Measurements from ENCODE around the gene KLRC1. TPM values are rescaled to one million over a fixed set of nuclear protein-coding genes. Genes with fewer than 3 reads are reported as not detected.
"Not testable (repeated sequence)": the region's sequence is repeated elsewhere in the genome, so short reads cannot be mapped to it uniquely, and the experiment has no call there.

The KLRC1 gene
- 1 to 10 TPM in 2 of 3 donors, under 1 TPM in 1; 0.86 to 5.0 (median 1.5) TPM for total RNA-seq

GRCh38 chr12:10453156-10453555 is at the start of gene KLRC1:
KLRC1 (minus strand) TSS chr12:10453377; CDS start chr12:10451156, 2,221 bp downstream.
- no peaks in the 10 kb centered on the region for H3K36me3 Mint-ChIP-seq (ENCODE audit: insufficient read depth)
- no peaks in the 10 kb centered on the region for H3K4me1 Mint-ChIP-seq (ENCODE audit: low read depth)
- peak within 1 kb of the TSS; percentile 40 for H3K4me3 Mint-ChIP-seq
- ATAC-seq (peak in 1 of 2 donors; percentile 10), DNase-seq (no peak)
- H3K27me3 Mint-ChIP-seq (ENCODE audit: low read depth): no peaks in the 10 kb centered on the region
- peaks cover 22% of the 10 kb centered on the region for H3K9me3 Mint-ChIP-seq

- Mint-ChIP-seq H3K27me3 (ENCODE audit: low read depth) (peaks cover 14% of the 10 kb centered on the region), H3K36me3 (ENCODE audit: insufficient read depth) (no peaks in the 10 kb centered on the region)
- DNase-seq: no peak
These were observed 47.9 kb upstream of the KLRC1 start for GRCh38 chr12:10501030-10501429.

GRCh38 chr12:10498042-10498441 is 44.9 kb upstream of the KLRC1 start:
- Mint-ChIP-seq H3K4me3 (no peak overlapping the region), H3K27me3 (ENCODE audit: low read depth) (peaks cover 25% of the 10 kb centered on the region), H3K9me3 (no peaks in the 10 kb centered on the region), H3K36me3 (ENCODE audit: insufficient read depth) (no peaks in the 10 kb centered on the region), H3K4me1 (ENCODE audit: low read depth) (peaks cover 14% of the 10 kb centered on the region)
- no peak for DNase-seq
- ATAC-seq: peak; percentile 6 to 12

More at GRCh38 chr12:10501030-10501429, 47.9 kb upstream of the KLRC1 start:
- Mint-ChIP-seq H3K9me3 (no peaks in the 10 kb centered on the region), H3K4me1 (ENCODE audit: low read depth) (peaks cover 14% of the 10 kb centered on the region), H3K4me3 (no peak overlapping the region)
- ATAC-seq: no peak

- Mint-ChIP-seq H3K4me3 (no peak overlapping the region), H3K36me3 (ENCODE audit: insufficient read depth) (no peaks in the 10 kb centered on the region), H3K4me1 (ENCODE audit: low read depth) (peaks cover 14% of the 10 kb centered on the region), H3K27me3 (ENCODE audit: low read depth) (peaks cover 24% of the 10 kb centered on the region), H3K9me3 (no peaks in the 10 kb centered on the region)
- DNase-seq (peak; percentile 38), ATAC-seq (peak; percentile 96 to 97)
These were observed 44.4 kb upstream of the KLRC1 start for GRCh38 chr12:10497602-10498001.

- H3K4me1 Mint-ChIP-seq (ENCODE audit: low read depth): peaks cover 2% of the 10 kb centered on the region
- H3K36me3 Mint-ChIP-seq (ENCODE audit: insufficient read depth): no peaks in the 10 kb centered on the region
- peaks cover 13% of the 10 kb centered on the region for H3K27me3 Mint-ChIP-seq (ENCODE audit: low read depth)
- ATAC-seq (no peak), DNase-seq (no peak)
- peaks cover 4% of the 10 kb centered on the region for H3K9me3 Mint-ChIP-seq
- no peak overlapping the region for H3K4me3 Mint-ChIP-seq
These were observed 38.6 kb upstream of the KLRC1 start for GRCh38 chr12:10491766-10492165.

GRCh38 chr12:10487328-10487727 is 34.2 kb upstream of the KLRC1 start:
- H3K4me1 Mint-ChIP-seq (ENCODE audit: low read depth); ATAC-seq; H3K4me3 Mint-ChIP-seq; H3K27me3 Mint-ChIP-seq (ENCODE audit: low read depth); H3K36me3 Mint-ChIP-seq (ENCODE audit: insufficient read depth); H3K9me3 Mint-ChIP-seq; DNase-seq: not testable (repeated sequence)

GRCh38 chr12:10481901-10482300 is 28.7 kb upstream of the KLRC1 start:
- ATAC-seq; DNase-seq; H3K9me3 Mint-ChIP-seq; H3K36me3 Mint-ChIP-seq (ENCODE audit: insufficient read depth); H3K4me1 Mint-ChIP-seq (ENCODE audit: low read depth); H3K27me3 Mint-ChIP-seq (ENCODE audit: low read depth); H3K4me3 Mint-ChIP-seq: not testable (repeated sequence)

- H3K36me3 Mint-ChIP-seq (ENCODE audit: insufficient read depth); H3K4me3 Mint-ChIP-seq; H3K4me1 Mint-ChIP-seq (ENCODE audit: low read depth); ATAC-seq; H3K9me3 Mint-ChIP-seq; H3K27me3 Mint-ChIP-seq (ENCODE audit: low read depth); DNase-seq: not testable (repeated sequence)
These were observed 19.6 kb upstream of the KLRC1 start for GRCh38 chr12:10472808-10473207.

- Mint-ChIP-seq H3K4me1 (ENCODE audit: low read depth) (no peaks in the 10 kb centered on the region), H3K4me3 (no peak overlapping the region), H3K36me3 (ENCODE audit: insufficient read depth) (no peaks in the 10 kb centered on the region), H3K27me3 (ENCODE audit: low read depth) (peaks cover 13% of the 10 kb centered on the region), H3K9me3 (peaks cover 6% of the 10 kb centered on the region)
- ATAC-seq: no peak
- no peak for DNase-seq
These were observed 16.5 kb upstream of the KLRC1 start for GRCh38 chr12:10469701-10470100.

- Mint-ChIP-seq H3K27me3 (ENCODE audit: low read depth) (peaks cover 17% of the 10 kb centered on the region), H3K4me3 (no peak overlapping the region), H3K36me3 (ENCODE audit: insufficient read depth) (no peaks in the 10 kb centered on the region), H3K4me1 (ENCODE audit: low read depth) (no peaks in the 10 kb centered on the region), H3K9me3 (peaks cover 7% of the 10 kb centered on the region)
- ATAC-seq (no peak), DNase-seq (no peak)
These were observed 13.1 kb upstream of the KLRC1 start for GRCh38 chr12:10466311-10466710.

- DNase-seq (no peak), ATAC-seq (no peak)
- no peaks in the 10 kb centered on the region for H3K4me1 Mint-ChIP-seq (ENCODE audit: low read depth)
- H3K27me3 Mint-ChIP-seq (ENCODE audit: low read depth): peaks cover 3% of the 10 kb centered on the region
- no peak overlapping the region for H3K4me3 Mint-ChIP-seq
- H3K36me3 Mint-ChIP-seq (ENCODE audit: insufficient read depth): no peaks in the 10 kb centered on the region
- peaks cover 36% of the 10 kb centered on the region for H3K9me3 Mint-ChIP-seq
These were observed 4.6 kb upstream of the KLRC1 start for GRCh38 chr12:10457760-10458159.

GRCh38 chr12:10456856-10457255 is 3.7 kb upstream of the KLRC1 start:
- H3K27me3 Mint-ChIP-seq (ENCODE audit: low read depth): peaks cover 1% of the 10 kb centered on the region

GRCh38 chr12:10455766-10456165 is 2.6 kb upstream of the KLRC1 start:
- peaks cover 30% of the 10 kb centered on the region for H3K9me3 Mint-ChIP-seq
- ATAC-seq (no peak), DNase-seq (no peak)
- H3K4me3 Mint-ChIP-seq: no peak overlapping the region
- H3K27me3 Mint-ChIP-seq (ENCODE audit: low read depth): peaks cover 1% of the 10 kb centered on the region
- no peaks in the 10 kb centered on the region for H3K36me3 Mint-ChIP-seq (ENCODE audit: insufficient read depth)
- no peaks in the 10 kb centered on the region for H3K4me1 Mint-ChIP-seq (ENCODE audit: low read depth)

More at GRCh38 chr12:10456856-10457255, 3.7 kb upstream of the KLRC1 start:
- DNase-seq (no peak), ATAC-seq (no peak)
- H3K36me3 Mint-ChIP-seq (ENCODE audit: insufficient read depth): no peaks in the 10 kb centered on the region
- H3K4me1 Mint-ChIP-seq (ENCODE audit: low read depth): no peaks in the 10 kb centered on the region
- peaks cover 32% of the 10 kb centered on the region for H3K9me3 Mint-ChIP-seq
- no peak overlapping the region for H3K4me3 Mint-ChIP-seq

GRCh38 chr12:10454531-10454930 is 1.4 kb upstream of the KLRC1 start:
- Mint-ChIP-seq H3K4me1 (ENCODE audit: low read depth) (no peaks in the 10 kb centered on the region), H3K4me3 (no peak overlapping the region), H3K36me3 (ENCODE audit: insufficient read depth) (no peaks in the 10 kb centered on the region), H3K27me3 (ENCODE audit: low read depth) (peaks cover 1% of the 10 kb centered on the region), H3K9me3 (peaks cover 27% of the 10 kb centered on the region)
- DNase-seq (no peak), ATAC-seq (no peak)

- Mint-ChIP-seq H3K4me3 (no peak overlapping the region), H3K36me3 (ENCODE audit: insufficient read depth) (no peaks in the 10 kb centered on the region), H3K27me3 (ENCODE audit: low read depth) (no peaks in the 10 kb centered on the region), H3K9me3 (no peaks in the 10 kb centered on the region), H3K4me1 (ENCODE audit: low read depth) (no peaks in the 10 kb centered on the region)
- DNase-seq: no peak
- ATAC-seq: no peak
These were observed 4.9 kb downstream of the KLRC1 start for GRCh38 chr12:10448236-10448635.

- not testable (repeated sequence) for H3K4me1 Mint-ChIP-seq (ENCODE audit: low read depth); H3K4me3 Mint-ChIP-seq; H3K27me3 Mint-ChIP-seq (ENCODE audit: low read depth); H3K36me3 Mint-ChIP-seq (ENCODE audit: insufficient read depth); H3K9me3 Mint-ChIP-seq; DNase-seq
- peak; percentile 34 to 61 for ATAC-seq
These were observed 7.1 kb downstream of the KLRC1 start for GRCh38 chr12:10446052-10446451.
